Measurements from ENCODE around the gene SLC26A4.

DNA sequence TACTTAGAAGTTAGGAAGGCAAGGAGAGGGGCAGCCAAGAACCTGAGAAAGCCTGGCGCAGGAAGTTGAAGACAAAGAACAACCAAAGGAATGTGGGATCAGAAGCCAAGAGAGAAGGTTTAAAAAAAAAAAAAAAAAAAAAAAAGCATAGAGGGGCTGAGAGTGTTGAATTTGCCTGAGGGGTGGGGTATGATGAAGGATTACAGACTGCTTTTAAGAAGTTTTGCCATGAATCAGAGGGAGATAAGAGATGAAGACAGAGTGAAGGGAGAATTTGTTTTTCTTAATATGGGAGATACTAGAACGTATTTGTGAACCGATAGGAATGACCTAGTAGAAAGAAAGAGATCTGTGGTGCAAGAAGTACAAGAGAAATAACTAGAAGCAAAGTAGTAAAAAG lies 6.7 kb downstream of the SLC26A4 start:
- no peak for TF ChIP-seq CTCF (IDR thresholded peaks at IDR 0.05; ENCODE audit: low read depth, low read length, poor library complexity, severe bottlenecking)
- TF ChIP-seq EZH2phosphoT487 (IDR thresholded peaks at IDR 0.05; ENCODE audit: borderline replicate concordance, low read length), result no peak
